Nephron progenitor cell (in vitro differentiated cells): ENCODE measurements around the gene RBM19.
A peak's percentile ranks its signal among the peaks of the same experiment; 100 is the strongest.

ENCODE experiments used
- DNase-seq: peaks from one replicate; pipeline ENCODE4 v3.0.0; 2021
- H3K27ac Mint-ChIP-seq: 2 replicates; pipeline ENCODE4 v1.8.0; 2021; ENCODE audit warnings: mild to moderate bottlenecking, moderate library complexity, mixed read lengths
- H3K27me3 Mint-ChIP-seq: 2 replicates; pipeline ENCODE4 v1.8.0; 2021; ENCODE audit warnings: mild to moderate bottlenecking, low read depth, mixed read lengths; ENCODE audit not compliant: poor library complexity
- H3K36me3 Mint-ChIP-seq: 2 replicates; pipeline ENCODE4 v1.8.0; 2021; ENCODE audit warnings: low read depth, mixed read lengths
- H3K4me1 Mint-ChIP-seq: 2 replicates; pipeline ENCODE4 v1.8.0; 2021; ENCODE audit warnings: mixed read lengths
- H3K4me3 Mint-ChIP-seq: 2 replicates; pipeline ENCODE4 v1.8.0; 2021; ENCODE audit warnings: mild to moderate bottlenecking, moderate library complexity, mixed read lengths
- H3K9me3 Mint-ChIP-seq: 2 replicates; pipeline ENCODE4 v1.8.0; 2021; ENCODE audit warnings: mild to moderate bottlenecking, moderate library complexity, mixed read lengths
- CTCF ChIP-seq: fragments of 200-600 bp; sonication (generic); IDR thresholded peaks from 2 replicates; pipeline ENCODE4 v1.5.0; 2021; ENCODE audit warnings: antibody characterized with exemption

RBM19 gene

DNA sequence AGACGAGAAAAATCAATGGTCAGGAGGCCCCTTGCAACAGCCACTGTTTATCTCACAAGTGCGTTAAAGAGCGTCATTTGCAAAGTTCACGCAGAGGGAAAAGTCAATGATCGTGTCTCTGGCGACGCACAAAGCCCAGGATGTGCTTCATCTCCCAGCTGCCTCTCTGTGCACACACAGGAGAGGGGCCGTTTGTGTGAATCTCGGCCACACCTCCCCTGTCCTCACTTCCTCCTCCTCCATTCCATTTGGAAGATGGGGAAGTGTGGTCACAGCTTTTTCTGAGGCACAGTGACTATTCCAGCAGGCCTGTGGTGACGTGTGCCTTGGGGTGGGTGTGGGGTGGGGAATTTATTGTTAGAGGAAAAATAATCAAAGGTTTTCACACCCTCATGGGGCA, 90.4 kb downstream of the RBM19 start:
- TF ChIP-seq CTCF: no peak
- Mint-ChIP-seq H3K9me3 (peaks cover 16% of the 10 kb centered on the region), H3K36me3 (peaks cover 40% of the 10 kb centered on the region), H3K27me3 (peaks cover 2% of the 10 kb centered on the region), H3K4me1 (peaks cover 29% of the 10 kb centered on the region), H3K27ac (peak overlapping the region; percentile 63), H3K4me3 (no peak overlapping the region)
- no peak for DNase-seq

- DNase-seq: no peak
- Mint-ChIP-seq H3K27me3 (peaks cover 2% of the 10 kb centered on the region), H3K4me1 (peaks cover 27% of the 10 kb centered on the region), H3K4me3 (peak overlapping the region; percentile 21), H3K9me3 (peaks cover 16% of the 10 kb centered on the region), H3K36me3 (peaks cover 46% of the 10 kb centered on the region), H3K27ac (peak overlapping the region; percentile 63)
- no peak for TF ChIP-seq CTCF
Observed at GRCh38 chr12:113874999-113875561, 91.0 kb downstream of the RBM19 start.

GRCh38 chr12:113874326-113874725, 91.8 kb downstream of the RBM19 start:
- H3K36me3 Mint-ChIP-seq: peaks cover 46% of the 10 kb centered on the region
- no peak for DNase-seq
- no peak overlapping the region for H3K4me3 Mint-ChIP-seq
- H3K9me3 Mint-ChIP-seq: peaks cover 16% of the 10 kb centered on the region
- peaks cover 2% of the 10 kb centered on the region for H3K27me3 Mint-ChIP-seq
- peaks cover 24% of the 10 kb centered on the region for H3K4me1 Mint-ChIP-seq
- TF ChIP-seq CTCF: no peak
- H3K27ac Mint-ChIP-seq: no peak overlapping the region

DNA sequence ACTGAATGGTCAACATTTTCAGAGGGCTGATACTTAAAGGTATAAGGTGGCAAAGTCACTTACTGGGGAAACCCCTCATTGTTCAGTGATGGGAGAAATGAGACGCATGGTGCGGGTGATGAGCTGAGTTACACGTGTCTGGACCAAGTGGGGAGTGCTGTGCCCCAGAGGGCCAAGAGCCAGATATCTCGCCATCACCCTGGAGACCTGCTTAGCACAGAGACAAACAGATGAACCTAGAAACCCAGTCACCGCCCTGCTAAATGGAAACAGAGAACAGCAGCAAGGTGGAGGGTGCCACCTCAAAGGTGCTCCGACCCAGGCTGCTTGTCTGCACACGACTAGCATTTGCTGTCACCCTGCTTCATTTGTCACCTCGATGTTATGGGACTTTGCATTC, 92.4 kb downstream of the RBM19 start:
- no peak overlapping the region for H3K27ac Mint-ChIP-seq
- peaks cover 2% of the 10 kb centered on the region for H3K27me3 Mint-ChIP-seq
- peaks cover 46% of the 10 kb centered on the region for H3K36me3 Mint-ChIP-seq
- DNase-seq: no peak
- no peak overlapping the region for H3K4me3 Mint-ChIP-seq
- TF ChIP-seq CTCF: no peak
- H3K9me3 Mint-ChIP-seq: peaks cover 16% of the 10 kb centered on the region
- peaks cover 23% of the 10 kb centered on the region for H3K4me1 Mint-ChIP-seq

DNA sequence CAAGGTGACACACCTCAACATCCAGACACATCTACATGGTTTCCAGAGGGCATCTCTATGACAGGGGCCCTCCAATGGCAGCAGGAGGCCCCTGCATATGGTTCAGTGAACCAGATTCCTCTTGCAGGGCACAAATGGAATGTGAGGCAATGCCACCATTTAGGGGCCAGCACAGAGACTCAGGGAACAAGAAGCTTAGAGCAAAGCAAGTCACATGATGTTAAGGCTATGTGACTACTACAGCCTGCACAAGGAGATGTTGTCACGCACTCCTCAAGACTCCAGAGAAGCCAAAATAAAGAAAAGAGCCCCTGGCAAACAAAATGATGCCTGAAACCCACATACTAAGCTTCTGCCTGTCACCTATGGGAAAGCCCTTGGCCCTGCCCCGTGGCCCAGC, 95.2 kb downstream of the RBM19 start:
- no peak for DNase-seq
- H3K4me3 Mint-ChIP-seq: no peak overlapping the region
- H3K36me3 Mint-ChIP-seq: peaks cover 36% of the 10 kb centered on the region
- peaks cover 23% of the 10 kb centered on the region for H3K4me1 Mint-ChIP-seq
- H3K27ac Mint-ChIP-seq: no peak overlapping the region
- peaks cover 2% of the 10 kb centered on the region for H3K27me3 Mint-ChIP-seq
- TF ChIP-seq CTCF: no peak
- H3K9me3 Mint-ChIP-seq: peaks cover 16% of the 10 kb centered on the region

GRCh38 chr12:113870035-113870434, 96.1 kb downstream of the RBM19 start:
- H3K9me3 Mint-ChIP-seq: peaks cover 16% of the 10 kb centered on the region
- H3K4me3 Mint-ChIP-seq: no peak overlapping the region
- H3K4me1 Mint-ChIP-seq: peaks cover 16% of the 10 kb centered on the region
- DNase-seq: no peak
- no peak for TF ChIP-seq CTCF
- H3K27ac Mint-ChIP-seq: no peak overlapping the region
- peaks cover 34% of the 10 kb centered on the region for H3K36me3 Mint-ChIP-seq
- H3K27me3 Mint-ChIP-seq: peaks cover under 1% of the 10 kb centered on the region
